Activated T-cell treated with anti-CD3 and anti-CD28 coated beads for 48 hours (primary cell): ENCODE data around the gene TFDP2.

Source experiments
- DNase-seq: peaks from one replicate; pipeline ENCODE4 v3.0.0-alpha.2; 2020; ENCODE audit warnings: low read depth

Gene TFDP2

DNA sequence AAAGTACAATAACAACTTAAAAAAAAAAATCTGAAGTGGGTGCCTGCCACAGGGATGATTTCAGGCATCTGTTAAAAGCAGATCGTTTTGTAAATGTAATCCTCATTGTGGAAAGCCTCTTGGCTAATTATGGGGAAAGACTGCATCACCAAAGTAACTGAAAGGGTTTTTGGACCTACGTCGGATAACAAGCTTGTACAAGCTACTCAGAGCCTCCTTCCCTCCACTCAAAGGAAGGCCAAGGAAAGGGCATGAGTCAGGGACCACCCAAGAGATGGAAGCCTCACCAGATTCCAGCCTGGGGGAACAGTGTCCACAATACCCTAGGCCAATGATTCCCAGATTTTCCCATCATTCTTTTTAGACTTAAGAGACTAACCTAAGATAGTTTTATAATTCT is 188.6 kb downstream of the TFDP2 start:
- DNase-seq, result no peak

GRCh38 chr3:141959589-141960554 is 189.5 kb downstream of the TFDP2 start:
- DNase-seq, result no peak

GRCh38 chr3:141955175-141955574 is 194.2 kb downstream of the TFDP2 start:
- no peak for DNase-seq

GRCh38 chr3:141952611-141953010 is 196.7 kb downstream of the TFDP2 start:
- DNase-seq, result no peak

DNA sequence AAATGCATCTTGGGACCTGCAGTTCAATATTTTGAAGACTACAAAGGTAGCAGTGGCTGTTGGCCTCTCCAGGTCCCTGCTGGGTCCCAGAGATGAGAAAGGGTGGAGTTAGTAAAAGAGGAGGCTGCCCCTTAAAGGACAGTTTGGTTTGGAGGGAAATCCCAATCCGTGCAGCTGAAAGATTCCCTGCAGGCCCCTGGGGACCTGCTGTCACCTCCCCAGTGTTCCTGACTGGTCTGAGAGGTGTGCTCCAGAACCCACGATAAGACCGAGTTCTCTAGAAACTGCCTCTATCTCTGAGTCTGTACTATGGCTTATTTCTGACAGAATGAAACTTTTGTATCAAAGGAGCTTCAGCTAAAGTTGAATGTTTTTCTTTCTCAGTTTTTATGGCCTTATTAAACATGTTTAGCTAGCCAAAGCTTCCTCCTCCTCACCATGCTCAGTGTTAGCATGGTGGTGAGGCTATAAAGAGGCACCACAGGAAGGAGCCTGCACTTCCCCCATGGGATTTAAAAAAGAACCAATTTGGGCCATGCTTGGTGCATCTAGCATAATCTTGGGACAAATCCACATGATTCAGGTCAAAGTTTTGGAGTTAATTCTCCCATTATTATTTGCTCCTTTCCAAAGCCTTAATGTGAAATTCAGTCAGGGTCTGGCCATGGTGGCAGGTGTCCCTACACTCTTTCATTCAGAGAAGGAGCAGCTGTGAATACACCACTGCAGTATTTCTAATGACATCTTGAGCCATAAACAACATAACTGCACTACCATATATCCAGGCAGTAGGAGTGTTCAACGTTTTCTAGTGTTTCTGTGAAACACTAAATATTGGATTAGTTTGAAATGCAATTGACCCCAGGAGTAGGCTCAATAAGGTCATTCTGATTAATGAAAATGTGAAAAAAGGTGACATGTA is 198.5 kb downstream of the TFDP2 start:
- DNase-seq, result no peak

- DNase-seq, result no peak
Observed at GRCh38 chr3:141949972-141950371, 199.4 kb downstream of the TFDP2 start.

DNA sequence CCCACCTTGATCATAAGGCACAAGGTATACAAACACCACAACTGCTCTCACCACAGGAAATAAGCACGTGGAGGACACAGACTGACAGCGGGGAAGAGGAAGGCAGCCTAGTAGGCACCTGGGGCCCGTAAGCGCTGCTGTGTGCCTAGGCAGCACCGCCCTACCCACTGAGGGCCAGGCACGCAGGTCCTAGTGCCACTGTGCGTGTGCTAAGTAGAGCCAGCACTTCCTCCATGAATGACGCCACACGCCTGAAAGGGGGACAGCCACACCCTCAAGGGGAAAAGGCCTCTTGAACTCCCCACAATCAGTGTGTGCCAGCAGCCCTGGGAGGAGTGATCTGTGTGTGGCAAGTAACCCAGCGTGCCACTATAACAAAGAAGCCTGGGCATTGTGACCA is 199.9 kb downstream of the TFDP2 start:
- DNase-seq, result no peak

DNA sequence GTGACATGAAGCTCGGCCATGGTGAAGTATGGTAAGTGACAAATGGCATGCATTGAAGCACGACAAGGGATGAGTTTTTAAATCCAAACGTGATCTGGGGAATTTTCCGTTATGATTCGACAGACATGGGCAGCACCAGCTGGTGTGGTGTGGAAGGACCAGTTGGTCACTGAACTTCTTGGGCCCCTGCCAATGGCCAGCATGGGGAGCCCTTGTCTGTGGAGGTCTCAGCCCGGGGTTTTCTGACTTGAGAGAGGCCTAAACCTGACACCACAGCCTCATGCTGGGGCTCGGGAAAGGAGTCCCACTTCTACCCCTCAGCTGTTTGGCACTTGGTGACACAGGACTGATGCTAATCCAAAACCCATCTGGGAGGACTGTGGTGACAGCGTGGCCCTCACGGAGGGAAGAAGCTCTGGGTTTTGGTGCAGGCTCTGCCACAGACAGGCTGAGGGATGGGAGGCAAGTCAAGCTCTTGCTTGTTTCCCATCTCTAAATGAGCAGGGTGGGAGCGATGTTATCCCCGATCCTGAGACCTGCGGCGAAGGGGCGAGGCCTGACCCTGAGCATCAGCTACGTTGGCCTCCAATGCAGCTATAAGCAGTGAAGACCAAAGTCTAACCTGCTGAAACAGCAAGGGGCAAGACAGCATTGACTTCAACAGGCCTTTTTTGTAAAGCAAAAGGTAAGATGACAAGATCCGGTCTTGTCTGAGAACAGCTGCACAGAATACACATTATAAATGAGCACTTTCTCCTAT is 203.4 kb downstream of the TFDP2 start:
- DNase-seq, result no peak

- DNase-seq, result no peak
Observed at GRCh38 chr3:141942006-141942405, 207.3 kb downstream of the TFDP2 start.

DNA sequence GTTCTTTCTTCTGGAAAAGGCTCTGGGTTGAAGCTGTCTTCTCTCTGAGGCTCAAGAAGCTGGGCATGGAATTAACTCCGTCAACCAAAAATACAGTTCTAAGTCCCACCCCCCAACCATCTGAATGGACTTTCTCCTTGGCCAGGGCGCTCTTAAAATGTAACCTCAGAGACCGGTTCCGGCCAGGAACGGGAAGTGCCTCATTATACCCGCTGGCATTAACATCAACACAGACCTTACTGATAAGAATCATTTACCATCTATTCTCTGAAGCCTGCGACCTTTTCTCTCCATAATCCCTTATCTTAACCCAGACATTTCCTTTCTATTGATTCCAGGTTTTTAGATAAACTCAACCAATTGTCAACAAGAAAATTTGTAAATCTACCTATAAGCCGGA is 208.3 kb downstream of the TFDP2 start:
- no peak for DNase-seq

- DNase-seq, result peak; percentile 55
Observed at GRCh38 chr3:141940194-141940776, 209.1 kb downstream of the TFDP2 start.

GRCh38 chr3:141939759-141940158 is 209.6 kb downstream of the TFDP2 start:
- no peak for DNase-seq

DNA sequence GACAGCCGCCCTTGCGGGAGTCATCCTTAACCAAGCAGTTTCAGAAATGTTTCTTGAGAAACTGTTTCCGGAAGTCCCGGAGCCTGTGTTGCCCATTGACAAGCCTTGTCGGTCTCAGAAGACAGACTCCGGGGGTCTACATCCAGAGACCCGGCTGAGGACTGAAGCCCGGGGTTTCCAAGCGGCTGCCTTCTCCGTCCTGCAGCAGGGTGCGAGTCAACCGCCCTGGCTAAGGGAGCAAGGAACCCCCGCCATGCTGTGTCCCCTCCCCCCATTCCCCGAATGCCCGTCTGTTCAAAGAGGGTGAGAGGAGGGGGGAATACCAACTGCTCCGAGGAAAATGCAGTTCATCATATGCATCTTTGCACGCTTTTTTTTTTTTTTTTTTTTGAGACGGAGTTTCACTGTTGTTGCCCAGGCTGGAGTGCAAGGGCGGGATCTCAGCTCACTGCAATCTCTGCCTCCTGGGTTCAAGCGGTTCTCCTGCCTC is 211.3 kb downstream of the TFDP2 start:
- DNase-seq, result no peak

DNA sequence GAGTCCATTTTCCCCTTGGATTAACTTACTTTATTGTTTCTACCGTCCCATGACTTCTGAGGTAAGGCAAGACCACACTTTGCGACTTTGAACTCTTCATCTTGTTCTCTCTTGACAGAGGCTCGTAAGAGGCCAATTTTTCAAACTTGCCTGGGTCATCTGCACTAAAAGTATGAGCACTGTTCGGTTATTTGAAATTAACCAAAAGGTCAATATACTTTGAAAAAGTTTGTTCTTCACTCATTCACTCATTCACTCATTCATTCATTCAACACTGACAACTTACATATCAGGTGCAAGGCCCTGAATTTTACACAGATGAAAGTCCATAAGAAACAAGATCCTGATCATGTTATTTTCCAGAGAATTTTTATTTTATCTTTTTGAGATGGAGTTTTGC is 215.0 kb downstream of the TFDP2 start:
- DNase-seq, result no peak

GRCh38 chr3:141933421-141934300 is 215.7 kb downstream of the TFDP2 start:
- no peak for DNase-seq

DNA sequence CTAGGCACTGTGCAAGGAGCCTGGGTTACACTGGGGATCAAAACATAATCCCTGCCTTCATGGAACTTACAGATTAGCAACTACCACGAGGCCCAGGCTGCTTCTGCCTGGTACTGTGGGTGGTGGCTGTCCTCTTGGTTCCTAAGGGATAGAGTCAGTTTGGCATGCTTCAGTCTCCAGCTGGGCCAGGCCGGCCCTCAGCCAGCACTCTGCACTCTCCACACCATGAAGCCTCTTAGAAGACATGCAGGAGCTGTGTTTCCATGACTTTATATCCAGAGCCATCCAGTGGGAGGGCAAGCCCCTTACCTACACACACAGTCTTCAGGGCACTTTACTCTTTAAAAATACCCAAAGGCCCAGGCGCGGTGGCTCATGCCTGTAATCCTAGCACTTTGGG is 218.5 kb downstream of the TFDP2 start:
- DNase-seq, result no peak

- no peak for DNase-seq
Observed at GRCh38 chr3:141929341-141929995, 219.9 kb downstream of the TFDP2 start.

- DNase-seq, result no peak
Observed at GRCh38 chr3:141928631-141929270, 220.6 kb downstream of the TFDP2 start.

DNA sequence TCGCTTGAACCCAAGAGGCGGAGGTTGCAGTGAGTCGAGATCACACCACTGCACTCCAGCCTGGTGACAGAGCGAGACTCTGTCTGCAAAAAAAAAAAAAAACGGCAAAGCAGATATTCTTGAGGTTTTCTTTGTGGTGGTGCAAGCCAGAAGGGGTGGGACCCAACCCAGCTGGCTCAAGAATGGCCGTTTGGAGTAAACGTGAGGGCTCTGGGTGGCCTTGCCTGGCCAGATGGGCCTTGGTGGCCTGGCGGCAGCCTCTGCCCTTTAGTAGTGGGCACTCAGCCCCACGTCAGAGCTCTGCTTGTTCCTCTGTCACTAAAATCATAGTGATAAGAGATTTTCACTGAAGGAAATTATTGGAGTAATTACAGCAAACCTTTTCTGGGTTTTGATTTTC is 222.4 kb downstream of the TFDP2 start:
- no peak for DNase-seq
